Measurements from ENCODE around the gene DAZL.
A peak's percentile ranks its signal among the peaks of the same experiment; 100 is the strongest.

- TF ChIP-seq, protein P1, sequence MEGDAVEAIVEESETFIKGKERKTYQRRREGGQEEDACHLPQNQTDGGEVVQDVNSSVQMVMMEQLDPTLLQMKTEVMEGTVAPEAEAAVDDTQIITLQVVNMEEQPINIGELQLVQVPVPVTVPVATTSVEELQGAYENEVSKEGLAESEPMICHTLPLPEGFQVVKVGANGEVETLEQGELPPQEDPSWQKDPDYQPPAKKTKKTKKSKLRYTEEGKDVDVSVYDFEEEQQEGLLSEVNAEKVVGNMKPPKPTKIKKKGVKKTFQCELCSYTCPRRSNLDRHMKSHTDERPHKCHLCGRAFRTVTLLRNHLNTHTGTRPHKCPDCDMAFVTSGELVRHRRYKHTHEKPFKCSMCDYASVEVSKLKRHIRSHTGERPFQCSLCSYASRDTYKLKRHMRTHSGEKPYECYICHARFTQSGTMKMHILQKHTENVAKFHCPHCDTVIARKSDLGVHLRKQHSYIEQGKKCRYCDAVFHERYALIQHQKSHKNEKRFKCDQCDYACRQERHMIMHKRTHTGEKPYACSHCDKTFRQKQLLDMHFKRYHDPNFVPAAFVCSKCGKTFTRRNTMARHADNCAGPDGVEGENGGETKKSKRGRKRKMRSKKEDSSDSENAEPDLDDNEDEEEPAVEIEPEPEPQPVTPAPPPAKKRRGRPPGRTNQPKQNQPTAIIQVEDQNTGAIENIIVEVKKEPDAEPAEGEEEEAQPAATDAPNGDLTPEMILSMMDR (IDR thresholded peaks at IDR 0.05) = peak; percentile 64 to 87 (median 76)
- no peak for TF ChIP-seq POLR2A (IDR thresholded peaks at IDR 0.05)
These were observed 4.3 kb downstream of the DAZL start for GRCh38 chr3:16600780-16601536.
